ENCODE data around the gene LBHD2. TPM values are rescaled to one million over a fixed set of nuclear protein-coding genes. Genes with fewer than 3 reads are reported as not detected.

The LBHD2 gene
- polyA plus RNA-seq, 1 donor (not counting 4 experiments of a cell fraction or from before 2014, with no cell fraction given): not detected

GRCh38 chr14:103061482-103061976, 22.5 kb upstream of the LBHD2 start:
- Histone ChIP-seq H3K36me3 (ENCODE audit: control insufficient read depth in 2 of 2, extremely low read depth in 1 of 2, insufficient read depth in 2 of 2, low read length in 2 of 2) (peaks cover 0 to 1% of the 10 kb centered on the region in 2 experiments), H3K4me3 (ENCODE audit: control insufficient read depth in 2 of 3, extremely low read depth in 1 of 3, insufficient read depth in 2 of 3, low read depth in 1 of 3, low read length in 3 of 3) (no peak overlapping the region), H3K27me3 (ENCODE audit: control insufficient read depth, extremely low read depth, insufficient read depth, low read length) (no peaks in the 10 kb centered on the region), H3K4me1 (ENCODE audit: control insufficient read depth, extremely low read depth, insufficient read depth, low read length) (peaks cover 3% of the 10 kb centered on the region), H4K20me1 (ENCODE audit: control insufficient read depth, extremely low read depth, insufficient read depth, low read length) (no peaks in the 10 kb centered on the region), H3K79me2 (ENCODE audit: control insufficient read depth, insufficient read depth, low read length) (peaks cover 11% of the 10 kb centered on the region), H3K4me2 (ENCODE audit: control insufficient read depth, extremely low read depth, insufficient read depth, low read depth, low read length) (no peak overlapping the region), H2AFZ (ENCODE audit: control insufficient read depth, low read length) (no peak overlapping the region), H3K9ac (ENCODE audit: control insufficient read depth, extremely low read depth, insufficient read depth, low read length) (no peak overlapping the region), H3K27ac (ENCODE audit: control insufficient read depth, insufficient read depth, low read length) (no peak overlapping the region), H3K9me3 (ENCODE audit: control insufficient read depth, low read depth, low read length) (no peaks in the 10 kb centered on the region), H3K9me1 (ENCODE audit: control insufficient read depth, extremely low read depth, insufficient read depth, low read length) (no peaks in the 10 kb centered on the region)
- FAIRE-seq: no peak
- DNase-seq (ENCODE audit: low read depth, low spot score): no peak
- no peak for TF ChIP-seq EZH2 (IDR thresholded peaks at IDR 0.05; ENCODE audit: low read length)
- TF ChIP-seq, protein P1, sequence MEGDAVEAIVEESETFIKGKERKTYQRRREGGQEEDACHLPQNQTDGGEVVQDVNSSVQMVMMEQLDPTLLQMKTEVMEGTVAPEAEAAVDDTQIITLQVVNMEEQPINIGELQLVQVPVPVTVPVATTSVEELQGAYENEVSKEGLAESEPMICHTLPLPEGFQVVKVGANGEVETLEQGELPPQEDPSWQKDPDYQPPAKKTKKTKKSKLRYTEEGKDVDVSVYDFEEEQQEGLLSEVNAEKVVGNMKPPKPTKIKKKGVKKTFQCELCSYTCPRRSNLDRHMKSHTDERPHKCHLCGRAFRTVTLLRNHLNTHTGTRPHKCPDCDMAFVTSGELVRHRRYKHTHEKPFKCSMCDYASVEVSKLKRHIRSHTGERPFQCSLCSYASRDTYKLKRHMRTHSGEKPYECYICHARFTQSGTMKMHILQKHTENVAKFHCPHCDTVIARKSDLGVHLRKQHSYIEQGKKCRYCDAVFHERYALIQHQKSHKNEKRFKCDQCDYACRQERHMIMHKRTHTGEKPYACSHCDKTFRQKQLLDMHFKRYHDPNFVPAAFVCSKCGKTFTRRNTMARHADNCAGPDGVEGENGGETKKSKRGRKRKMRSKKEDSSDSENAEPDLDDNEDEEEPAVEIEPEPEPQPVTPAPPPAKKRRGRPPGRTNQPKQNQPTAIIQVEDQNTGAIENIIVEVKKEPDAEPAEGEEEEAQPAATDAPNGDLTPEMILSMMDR (optimal IDR thresholded peaks at IDR 0.05 in 1 of 3, IDR thresholded peaks at IDR 0.05 in 1 of 3, conservative IDR thresholded peaks at IDR 0.05 in 1 of 3; ENCODE audit: extremely low read depth in 1 of 3, insufficient read depth in 2 of 3, low read length in 3 of 3): no peak
- dilution Hi-C loops (cut with MboI; ENCODE audit: extremely low pct_ligation_motif_present, low sequenced_read_pairs): no loop called here

GRCh38 chr14:103064436-103064835, 19.6 kb upstream of the LBHD2 start:
- H2AFZ ChIP-seq (ENCODE audit: control insufficient read depth, low read length): no peak overlapping the region
- no peaks in the 10 kb centered on the region for H3K9me3 ChIP-seq (ENCODE audit: control insufficient read depth, low read depth, low read length)
- H3K79me2 ChIP-seq (ENCODE audit: control insufficient read depth, insufficient read depth, low read length): no peaks in the 10 kb centered on the region
- H4K20me1 ChIP-seq (ENCODE audit: control insufficient read depth, extremely low read depth, insufficient read depth, low read length): no peaks in the 10 kb centered on the region
- H3K9me1 ChIP-seq (ENCODE audit: control insufficient read depth, extremely low read depth, insufficient read depth, low read length): no peaks in the 10 kb centered on the region
- H3K4me1 ChIP-seq (ENCODE audit: control insufficient read depth, extremely low read depth, insufficient read depth, low read length): peaks cover 17% of the 10 kb centered on the region
- H3K27ac ChIP-seq (ENCODE audit: control insufficient read depth, insufficient read depth, low read length): no peak overlapping the region
- DNase-seq (ENCODE audit: low read depth, low spot score) (no peak), FAIRE-seq (no peak)
- TF ChIP-seq, protein P1 (optimal IDR thresholded peaks at IDR 0.05 in 1 of 3, IDR thresholded peaks at IDR 0.05 in 1 of 3, conservative IDR thresholded peaks at IDR 0.05 in 1 of 3; ENCODE audit: extremely low read depth in 1 of 3, insufficient read depth in 2 of 3, low read length in 3 of 3): no peak
- no peak for TF ChIP-seq EZH2 (IDR thresholded peaks at IDR 0.05; ENCODE audit: low read length)
- H3K4me3 ChIP-seq (ENCODE audit: control insufficient read depth in 2 of 3, extremely low read depth in 1 of 3, insufficient read depth in 2 of 3, low read depth in 1 of 3, low read length in 3 of 3): no peak overlapping the region
- H3K27me3 ChIP-seq (ENCODE audit: control insufficient read depth, extremely low read depth, insufficient read depth, low read length): no peaks in the 10 kb centered on the region
- no peak overlapping the region for H3K9ac ChIP-seq (ENCODE audit: control insufficient read depth, extremely low read depth, insufficient read depth, low read length)
- peaks cover 0 to under 1% of the 10 kb centered on the region in 2 experiments for H3K36me3 ChIP-seq (ENCODE audit: control insufficient read depth in 2 of 2, extremely low read depth in 1 of 2, insufficient read depth in 2 of 2, low read length in 2 of 2)
- dilution Hi-C loops (cut with MboI; ENCODE audit: extremely low pct_ligation_motif_present, low sequenced_read_pairs): no loop called here
- H3K4me2 ChIP-seq (ENCODE audit: control insufficient read depth, extremely low read depth, insufficient read depth, low read depth, low read length): no peak overlapping the region

Measured in keratinocyte (primary cell).